CD8-positive, alpha-beta memory T cell (primary cell): Measurements from ENCODE around the gene CELA1. TPM values are rescaled to one million over a fixed set of nuclear protein-coding genes. Genes with fewer than 3 reads are reported as not detected.
A peak's percentile ranks its signal among the peaks of the same experiment; 100 is the strongest.

Experiments
- CTCF ChIA-PET: fragments of 350-600 bp; sonication (Branson Sonifier 250); formaldehyde crosslinking; loops from one replicate; lab custom pipeline; 2021; ENCODE audit warnings: antibody characterized with exemption; lab: Charles Lee
- POLR2A ChIA-PET: fragments of 350-600 bp; sonication (Branson Sonifier 250); formaldehyde crosslinking; loops from one replicate; lab custom pipeline; 2021; ENCODE audit warnings: antibody characterized with exemption; lab: Charles Lee
- DNase-seq, 5 donors: peaks; one replicate each; pipeline versions ENCODE4 v3.0.0 to v3.0.0-alpha.2; 2020 to 2022; ENCODE audit warnings: mixed read lengths in 1 of 5
- H3K27ac ChIP-seq: one replicate; pipeline ENCODE4 v1.7.0; 2013; ENCODE audit warnings: low read depth, mild to moderate bottlenecking, low read length, moderate library complexity
- H3K27me3 ChIP-seq: 2 replicates; pipeline ENCODE4 v1.7.0; 2013; ENCODE audit warnings: low read length, mild to moderate bottlenecking; ENCODE audit not compliant: insufficient read depth, poor library complexity, severe bottlenecking
- H3K36me3 ChIP-seq: 2 replicates; pipeline ENCODE4 v1.7.0; 2013; ENCODE audit warnings: mild to moderate bottlenecking, low read length, moderate library complexity; ENCODE audit not compliant: insufficient read depth
- H3K4me1 ChIP-seq: 2 replicates; pipeline ENCODE4 v1.7.0; 2013; ENCODE audit warnings: mild to moderate bottlenecking, low read length, moderate library complexity; ENCODE audit not compliant: insufficient read depth
- H3K4me3 ChIP-seq: 2 replicates; pipeline ENCODE4 v1.7.0; 2013; ENCODE audit warnings: mild to moderate bottlenecking, low read length
- H3K9me3 ChIP-seq: 2 replicates; pipeline ENCODE4 v1.7.0; 2013; ENCODE audit warnings: mild to moderate bottlenecking, low read length
- H3K27ac Mint-ChIP-seq, 8 donors: one replicate each; pipeline ENCODE4 v1.8.0; 2020 to 2021; ENCODE audit warnings: mixed read lengths in 8 of 8, mild to moderate bottlenecking in 6 of 8, inconsistent platforms in 3 of 8, moderate library complexity in 3 of 8
- H3K27me3 Mint-ChIP-seq, 2 donors: one replicate each; pipeline ENCODE4 v1.8.0; 2020 to 2021; ENCODE audit warnings: mixed read lengths in 2 of 2, mild to moderate bottlenecking in 1 of 2, moderate library complexity in 1 of 2
- H3K36me3 Mint-ChIP-seq, 3 donors: one replicate each; pipeline ENCODE4 v1.8.0; 2020 to 2021; ENCODE audit warnings: mixed read lengths in 3 of 3, inconsistent platforms in 1 of 3, mild to moderate bottlenecking in 1 of 3
- H3K4me1 Mint-ChIP-seq, 3 donors: one replicate each; pipeline ENCODE4 v1.8.0; 2020 to 2021; ENCODE audit warnings: mixed read lengths in 3 of 3, inconsistent platforms in 1 of 3, mild to moderate bottlenecking in 1 of 3
- H3K4me3 Mint-ChIP-seq, 7 donors: one replicate each; pipeline ENCODE4 v1.8.0; 2020 to 2021; ENCODE audit warnings: mixed read lengths in 7 of 7, mild to moderate bottlenecking in 6 of 7, moderate library complexity in 4 of 7, inconsistent platforms in 2 of 7
- H3K9me3 Mint-ChIP-seq, 5 donors: one replicate each; pipeline ENCODE4 v1.8.0; 2020 to 2022; ENCODE audit warnings: mixed read lengths in 5 of 5, mild to moderate bottlenecking in 3 of 5, moderate library complexity in 2 of 5, inconsistent platforms in 1 of 5
- polyA plus RNA-seq: library from polyadenylated mRNA; unstranded; fragments of 300-500 nt; fragmentation: Illumina TruSeq; gene quantifications from one replicate; pipeline ENCODE4 v1.2.3, GENCODE V29; 2021
- total RNA-seq, 2 experiments: library from RNA; stranded (reverse); gene quantifications; one replicate each; pipeline ENCODE4 v1.2.3, GENCODE V29; 2021

CELA1 gene
- total and polyA plus RNA-seq, 3 experiments from 2014 or later = 0.71 TPM; not detected in 2

DNA sequence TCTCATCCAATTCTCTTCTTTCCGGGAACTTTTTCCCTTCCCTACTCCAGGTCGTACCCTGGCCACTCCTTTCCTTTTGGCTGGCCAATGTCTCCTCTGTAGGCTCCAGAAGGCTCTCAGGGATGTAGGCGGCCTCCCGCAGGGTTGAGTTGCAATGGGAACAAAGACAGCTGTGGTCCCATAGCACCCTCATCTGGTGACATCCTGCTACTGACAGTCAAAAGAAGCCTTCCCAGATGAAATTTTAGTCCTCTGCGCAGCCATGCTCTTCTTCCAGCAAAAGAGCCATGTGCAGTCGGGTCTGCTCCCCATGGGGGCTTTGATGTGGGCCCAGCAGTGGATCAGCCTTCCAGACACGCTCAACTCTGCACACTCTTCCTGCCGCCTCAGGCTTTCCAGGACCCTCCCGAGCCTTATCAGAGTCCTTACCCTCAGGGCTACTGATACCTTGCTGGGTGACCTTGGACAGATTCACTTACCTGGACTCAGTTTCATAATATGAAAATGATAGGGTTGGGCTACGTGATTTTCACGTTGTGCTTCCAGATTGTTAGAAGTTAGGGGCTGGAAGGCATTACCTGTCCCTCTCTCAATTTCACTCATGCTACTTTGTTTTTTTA lies 5.5 kb upstream of the CELA1 start:
- H3K9me3 Mint-ChIP-seq = no peaks in the 10 kb centered on the region
- Histone ChIP-seq H3K27me3 (no peaks in the 10 kb centered on the region), H3K27ac (no peak overlapping the region), H3K4me3 (no peak overlapping the region), H3K4me1 (no peaks in the 10 kb centered on the region), H3K9me3 (no peaks in the 10 kb centered on the region), H3K36me3 (no peaks in the 10 kb centered on the region)
- CTCF ChIA-PET = interaction anchor here (0.9 to 5.5 kb wide), 4 partner anchors 10 to 82 kb away, joined by 3 to 34 read pairs (median 8); partner anchors contain the start of gene SMAGP
- H3K4me3 Mint-ChIP-seq = no peak overlapping the region
- H3K4me1 Mint-ChIP-seq = peaks cover 0 to 4% (median 3%) of the 10 kb centered on the region in 3 donors
- peaks cover 0 to 18% (median 0%) of the 10 kb centered on the region in 3 donors for H3K36me3 Mint-ChIP-seq
- H3K27me3 Mint-ChIP-seq = no peaks in the 10 kb centered on the region
- POLR2A ChIA-PET = no interaction called here
- H3K27ac Mint-ChIP-seq = peak overlapping the region in 3 of 8 donors; percentile 23 to 43 (median 40)
- peak in 4 of 5 donors; percentile 30 to 58 (median 41) for DNase-seq

GRCh38 chr12:51349026-51349425 lies 2.5 kb upstream of the CELA1 start:
- H3K4me3 Mint-ChIP-seq = no peak overlapping the region

GRCh38 chr12:51348116-51348515 lies 1.6 kb upstream of the CELA1 start:
- no peaks in the 10 kb centered on the region for H3K9me3 Mint-ChIP-seq
- no peaks in the 10 kb centered on the region for H3K27me3 ChIP-seq
- no peaks in the 10 kb centered on the region for H3K4me1 ChIP-seq
- no peaks in the 10 kb centered on the region for H3K9me3 ChIP-seq
- CTCF ChIA-PET = no interaction called here
- no peak overlapping the region for H3K4me3 Mint-ChIP-seq
- peaks cover 0 to 4% (median 3%) of the 10 kb centered on the region in 3 donors for H3K4me1 Mint-ChIP-seq
- POLR2A ChIA-PET = no interaction called here
- H3K36me3 Mint-ChIP-seq = no peaks in the 10 kb centered on the region
- H3K27ac Mint-ChIP-seq = no peak overlapping the region
- H3K36me3 ChIP-seq = no peaks in the 10 kb centered on the region
- H3K27ac ChIP-seq = no peak overlapping the region
- H3K27me3 Mint-ChIP-seq = no peaks in the 10 kb centered on the region
- no peak for DNase-seq
- H3K4me3 ChIP-seq = no peak overlapping the region

More at GRCh38 chr12:51349026-51349425, 2.5 kb upstream of the CELA1 start:
- no peaks in the 10 kb centered on the region for H3K4me1 ChIP-seq
- POLR2A ChIA-PET = interaction anchor here (0.7 kb wide), 1 partner anchor 295 kb away, joined by 6 read pairs; no protein-coding TSS in a partner anchor
- no peak for DNase-seq
- H3K9me3 Mint-ChIP-seq = no peaks in the 10 kb centered on the region
- H3K4me1 Mint-ChIP-seq = peaks cover 0 to 4% (median 3%) of the 10 kb centered on the region in 3 donors
- H3K9me3 ChIP-seq = no peaks in the 10 kb centered on the region
- CTCF ChIA-PET = interaction anchor here (1.2 to 3.0 kb wide), 2 partner anchors 79 to 584 kb away, joined by 3 to 13 read pairs; partner anchors contain the start of gene SMAGP
- H3K27ac Mint-ChIP-seq = peak overlapping the region in 1 of 8 donors; percentile 26
- no peak overlapping the region for H3K4me3 ChIP-seq
- H3K36me3 ChIP-seq = no peaks in the 10 kb centered on the region
- H3K27me3 ChIP-seq = no peaks in the 10 kb centered on the region
- H3K27me3 Mint-ChIP-seq = no peaks in the 10 kb centered on the region
- peaks cover 0 to 4% (median 0%) of the 10 kb centered on the region in 3 donors for H3K36me3 Mint-ChIP-seq
- no peak overlapping the region for H3K27ac ChIP-seq

GRCh38 chr12:51345681-51346080 lies 798 bp downstream of the CELA1 start:
- Histone ChIP-seq H3K27me3 (no peaks in the 10 kb centered on the region), H3K36me3 (no peaks in the 10 kb centered on the region), H3K9me3 (no peaks in the 10 kb centered on the region), H3K4me3 (no peak overlapping the region), H3K27ac (no peak overlapping the region), H3K4me1 (peaks cover 9% of the 10 kb centered on the region)
- Mint-ChIP-seq H3K4me3 (no peak overlapping the region), H3K27ac (peak overlapping the region in 1 of 8 donors; percentile 59), H3K27me3 (no peaks in the 10 kb centered on the region), H3K4me1 (peaks cover 7 to 11% (median 7%) of the 10 kb centered on the region in 3 donors), H3K9me3 (no peaks in the 10 kb centered on the region), H3K36me3 (no peaks in the 10 kb centered on the region)
- POLR2A ChIA-PET = no interaction called here
- CTCF ChIA-PET = interaction anchor here (0.9 to 1.6 kb wide), 3 partner anchors 9 to 76 kb away, joined by 3 to 4 read pairs (median 3); no protein-coding TSS in a partner anchor
- no peak for DNase-seq

DNA sequence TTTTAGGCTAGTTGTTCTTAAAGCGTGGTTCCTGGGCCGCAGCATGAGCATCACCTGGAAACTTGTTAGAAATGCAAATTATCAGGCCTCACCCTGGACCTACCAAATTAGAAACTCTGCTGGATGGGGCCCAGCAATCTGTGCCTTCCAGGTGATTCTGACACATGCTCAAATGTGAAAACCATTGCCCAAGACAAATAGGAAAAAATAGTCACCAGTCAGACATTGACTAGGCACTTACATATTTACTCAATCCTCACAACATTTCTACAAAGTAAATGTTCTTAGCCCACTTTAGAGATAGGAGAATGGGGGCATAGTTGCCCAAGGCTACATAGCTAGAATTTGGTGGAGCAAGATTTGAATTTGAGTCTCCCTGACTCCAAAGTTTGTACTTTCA lies 3.3 kb downstream of the CELA1 start:
- no peak overlapping the region for H3K27ac Mint-ChIP-seq
- H3K9me3 ChIP-seq = no peaks in the 10 kb centered on the region
- H3K4me1 Mint-ChIP-seq = peaks cover 7 to 11% (median 7%) of the 10 kb centered on the region in 3 donors
- H3K4me1 ChIP-seq = peaks cover 9% of the 10 kb centered on the region
- ChIA-PET POLR2A (no interaction called here), CTCF (interaction anchor here (3.4 to 5.2 kb wide), 3 partner anchors 9 to 74 kb away, joined by 26 to 64 read pairs (median 34); partner anchors contain the start of gene SMAGP)
- no peaks in the 10 kb centered on the region for H3K9me3 Mint-ChIP-seq
- no peak overlapping the region for H3K4me3 ChIP-seq
- no peaks in the 10 kb centered on the region for H3K27me3 ChIP-seq
- H3K4me3 Mint-ChIP-seq = peak overlapping the region in 1 of 7 donors; percentile 46
- DNase-seq = no peak
- no peak overlapping the region for H3K27ac ChIP-seq
- no peaks in the 10 kb centered on the region for H3K36me3 Mint-ChIP-seq
- H3K36me3 ChIP-seq = no peaks in the 10 kb centered on the region
- no peaks in the 10 kb centered on the region for H3K27me3 Mint-ChIP-seq

DNA sequence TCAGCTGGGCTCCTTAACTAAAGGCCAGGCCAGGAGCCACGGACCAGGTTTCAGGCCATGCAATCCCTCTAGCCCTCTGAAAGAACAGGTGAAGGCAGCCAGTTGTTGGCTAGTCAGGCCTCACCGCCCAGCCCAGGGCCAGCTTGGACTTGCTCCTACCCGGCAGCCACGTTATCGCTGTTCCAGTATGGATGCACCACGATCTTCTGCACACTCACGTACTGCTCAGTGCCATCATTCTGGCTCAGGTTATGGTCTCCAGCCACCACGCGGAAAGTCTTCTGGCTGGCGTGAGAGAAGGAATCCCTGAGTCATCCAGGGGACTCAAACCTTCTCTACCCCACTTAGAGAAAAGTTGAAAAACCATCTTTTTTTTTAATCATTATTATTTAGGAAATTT lies 4.1 kb downstream of the CELA1 start:
- no peak overlapping the region for H3K27ac Mint-ChIP-seq
- no peak overlapping the region for H3K4me3 Mint-ChIP-seq
- Histone ChIP-seq H3K36me3 (no peaks in the 10 kb centered on the region), H3K9me3 (no peaks in the 10 kb centered on the region), H3K4me3 (no peak overlapping the region), H3K27me3 (no peaks in the 10 kb centered on the region), H3K27ac (no peak overlapping the region), H3K4me1 (peaks cover 9% of the 10 kb centered on the region)
- peaks cover 7 to 11% (median 7%) of the 10 kb centered on the region in 3 donors for H3K4me1 Mint-ChIP-seq
- no peaks in the 10 kb centered on the region for H3K9me3 Mint-ChIP-seq
- ChIA-PET CTCF (interaction anchor here (2.5 to 5.2 kb wide), 8 partner anchors 10 to 74 kb away, joined by 17 to 67 read pairs (median 28); partner anchors contain the start of genes BIN2 and SMAGP), POLR2A (no interaction called here)
- no peaks in the 10 kb centered on the region for H3K36me3 Mint-ChIP-seq
- H3K27me3 Mint-ChIP-seq = no peaks in the 10 kb centered on the region
- DNase-seq = no peak

DNA sequence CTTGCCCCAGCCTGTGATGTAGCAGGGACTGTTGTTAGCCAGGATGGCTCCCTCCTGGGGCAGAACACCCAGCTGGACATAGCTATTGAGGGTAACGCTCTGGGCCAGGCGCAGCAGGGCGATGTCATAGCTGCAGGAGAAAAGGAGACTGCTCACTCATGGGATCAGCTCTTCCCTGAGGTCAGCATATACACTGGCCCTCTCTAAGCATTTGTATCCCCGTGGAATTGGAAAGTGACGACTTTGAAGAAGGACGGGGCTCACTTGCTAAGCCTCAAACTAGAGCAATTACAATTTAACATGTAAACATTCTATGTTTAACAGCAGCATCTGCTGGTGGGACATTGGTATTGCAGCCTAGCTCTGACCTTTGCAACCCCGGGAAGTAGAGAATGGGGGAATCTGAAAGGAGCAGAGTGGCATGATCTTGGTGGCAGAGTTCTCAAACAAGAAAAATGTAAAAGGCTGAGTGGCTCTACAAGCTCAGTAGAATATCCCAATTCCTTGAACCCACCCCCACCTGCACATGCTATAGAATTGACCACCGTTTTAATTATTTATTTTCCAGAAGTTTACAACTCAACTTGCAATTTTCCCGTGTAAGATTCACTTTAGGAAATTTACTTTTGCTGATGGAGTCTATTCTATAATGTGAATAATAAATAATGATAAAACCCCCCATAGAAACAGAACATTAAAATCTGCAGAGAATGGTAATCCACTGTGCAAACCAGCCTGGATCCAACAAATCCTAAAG lies 5.0 kb downstream of the CELA1 start:
- CTCF ChIA-PET = interaction anchor here (0.7 to 5.2 kb wide), 47 partner anchors 10 to 576 kb away, joined by 3 to 67 read pairs (median 5); partner anchors contain the start of genes BIN2, CSRNP2, DAZAP2 and SLC11A2
- Mint-ChIP-seq H3K36me3 (no peaks in the 10 kb centered on the region), H3K9me3 (no peaks in the 10 kb centered on the region), H3K27ac (peak overlapping the region in 7 of 8 donors; percentile 5 to 92 (median 85)), H3K27me3 (no peaks in the 10 kb centered on the region), H3K4me3 (peak overlapping the region in 6 of 7 donors; percentile 24 to 77 (median 58)), H3K4me1 (peaks cover 7 to 11% (median 7%) of the 10 kb centered on the region in 3 donors)
- Histone ChIP-seq H3K9me3 (no peaks in the 10 kb centered on the region), H3K36me3 (no peaks in the 10 kb centered on the region), H3K27me3 (no peaks in the 10 kb centered on the region), H3K4me1 (peaks cover 9% of the 10 kb centered on the region), H3K27ac (no peak overlapping the region), H3K4me3 (no peak overlapping the region)
- DNase-seq = peak; percentile 39 to 77 (median 67)
- POLR2A ChIA-PET = interaction anchor here (0.5 to 1.6 kb wide), 9 partner anchors 20 to 577 kb away, joined by 3 to 9 read pairs (median 3); partner anchors contain the start of genes ATF1, DAZAP2 and SMAGP
